Measurements from ENCODE around the gene FOXJ1.

The FOXJ1 gene

DNA sequence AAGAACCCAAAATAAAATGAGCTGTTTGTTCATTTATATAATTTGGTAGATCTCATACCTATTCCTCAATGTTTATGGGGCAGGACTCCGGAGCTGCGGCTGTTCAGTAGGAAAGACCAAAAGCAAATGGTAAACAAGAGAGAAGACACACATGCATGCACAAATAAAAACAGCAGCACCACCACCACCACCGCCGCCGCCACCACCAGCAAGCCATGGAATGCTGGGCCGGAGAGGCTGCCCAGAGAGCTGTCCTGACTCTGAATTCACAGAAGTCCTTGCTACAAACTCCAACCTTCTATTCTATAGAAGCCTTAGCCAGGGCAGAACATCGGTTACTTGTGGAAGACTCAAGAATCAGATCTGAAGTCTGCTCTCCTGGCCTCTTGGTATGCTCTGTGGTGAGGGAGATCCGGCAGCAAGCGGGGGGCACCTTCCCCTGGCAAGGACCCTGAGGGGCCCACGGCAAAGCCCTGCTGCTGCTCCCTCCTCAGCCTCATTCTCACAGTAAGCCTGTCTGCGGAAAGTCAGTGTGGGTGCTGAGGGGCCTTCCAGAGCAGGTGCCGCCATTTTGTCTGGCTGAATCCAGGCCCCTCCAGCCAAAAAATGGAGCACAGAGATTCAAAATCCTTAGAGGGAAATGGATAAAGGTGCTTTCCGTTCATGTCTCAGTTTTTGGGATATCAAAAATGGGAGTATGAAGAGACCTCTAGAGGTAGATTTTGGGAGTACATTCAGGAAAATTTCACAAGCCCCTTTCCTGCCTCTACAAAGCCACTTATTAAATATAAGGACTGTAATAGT lies 6.4 kb upstream of the FOXJ1 start:
- no peak for ATAC-seq (ENCODE audit: insufficient read depth, low read depth)
- Histone ChIP-seq H3K4me2 (ENCODE audit: insufficient read depth, low read length) (no peak overlapping the region), H4K20me1 (ENCODE audit: insufficient read depth, low read length) (no peaks in the 10 kb centered on the region), H3K4me1 (ENCODE audit: insufficient read depth, low read length) (peaks cover 34% of the 10 kb centered on the region), H3K27me3 (ENCODE audit: insufficient read depth, low read length, poor library complexity) (no peaks in the 10 kb centered on the region), H3K9ac (ENCODE audit: low read depth, low read length) (no peak overlapping the region), H3K27ac (ENCODE audit: low read length) (no peak overlapping the region), H2AFZ (ENCODE audit: low read depth, low read length) (no peak overlapping the region), H3K36me3 (ENCODE audit: insufficient read depth, low read length) (no peaks in the 10 kb centered on the region), H3K79me2 (ENCODE audit: insufficient read depth, low read length) (no peaks in the 10 kb centered on the region), H3K4me3 (ENCODE audit: low read depth in 1 of 2, low read length in 2 of 2) (no peak overlapping the region), H3K9me3 (ENCODE audit: insufficient read depth, low read length, severe bottlenecking) (no peaks in the 10 kb centered on the region)
- TF ChIP-seq, protein P1, sequence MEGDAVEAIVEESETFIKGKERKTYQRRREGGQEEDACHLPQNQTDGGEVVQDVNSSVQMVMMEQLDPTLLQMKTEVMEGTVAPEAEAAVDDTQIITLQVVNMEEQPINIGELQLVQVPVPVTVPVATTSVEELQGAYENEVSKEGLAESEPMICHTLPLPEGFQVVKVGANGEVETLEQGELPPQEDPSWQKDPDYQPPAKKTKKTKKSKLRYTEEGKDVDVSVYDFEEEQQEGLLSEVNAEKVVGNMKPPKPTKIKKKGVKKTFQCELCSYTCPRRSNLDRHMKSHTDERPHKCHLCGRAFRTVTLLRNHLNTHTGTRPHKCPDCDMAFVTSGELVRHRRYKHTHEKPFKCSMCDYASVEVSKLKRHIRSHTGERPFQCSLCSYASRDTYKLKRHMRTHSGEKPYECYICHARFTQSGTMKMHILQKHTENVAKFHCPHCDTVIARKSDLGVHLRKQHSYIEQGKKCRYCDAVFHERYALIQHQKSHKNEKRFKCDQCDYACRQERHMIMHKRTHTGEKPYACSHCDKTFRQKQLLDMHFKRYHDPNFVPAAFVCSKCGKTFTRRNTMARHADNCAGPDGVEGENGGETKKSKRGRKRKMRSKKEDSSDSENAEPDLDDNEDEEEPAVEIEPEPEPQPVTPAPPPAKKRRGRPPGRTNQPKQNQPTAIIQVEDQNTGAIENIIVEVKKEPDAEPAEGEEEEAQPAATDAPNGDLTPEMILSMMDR (IDR thresholded peaks at IDR 0.05; ENCODE audit: borderline replicate concordance, extremely low read depth, low read length, poor library complexity, severe bottlenecking): peak; percentile 55
- TF ChIP-seq EZH2 (IDR thresholded peaks at IDR 0.05; ENCODE audit: borderline replicate concordance, low read depth, low read length, severe bottlenecking): no peak
- no peak for DNase-seq

DNA sequence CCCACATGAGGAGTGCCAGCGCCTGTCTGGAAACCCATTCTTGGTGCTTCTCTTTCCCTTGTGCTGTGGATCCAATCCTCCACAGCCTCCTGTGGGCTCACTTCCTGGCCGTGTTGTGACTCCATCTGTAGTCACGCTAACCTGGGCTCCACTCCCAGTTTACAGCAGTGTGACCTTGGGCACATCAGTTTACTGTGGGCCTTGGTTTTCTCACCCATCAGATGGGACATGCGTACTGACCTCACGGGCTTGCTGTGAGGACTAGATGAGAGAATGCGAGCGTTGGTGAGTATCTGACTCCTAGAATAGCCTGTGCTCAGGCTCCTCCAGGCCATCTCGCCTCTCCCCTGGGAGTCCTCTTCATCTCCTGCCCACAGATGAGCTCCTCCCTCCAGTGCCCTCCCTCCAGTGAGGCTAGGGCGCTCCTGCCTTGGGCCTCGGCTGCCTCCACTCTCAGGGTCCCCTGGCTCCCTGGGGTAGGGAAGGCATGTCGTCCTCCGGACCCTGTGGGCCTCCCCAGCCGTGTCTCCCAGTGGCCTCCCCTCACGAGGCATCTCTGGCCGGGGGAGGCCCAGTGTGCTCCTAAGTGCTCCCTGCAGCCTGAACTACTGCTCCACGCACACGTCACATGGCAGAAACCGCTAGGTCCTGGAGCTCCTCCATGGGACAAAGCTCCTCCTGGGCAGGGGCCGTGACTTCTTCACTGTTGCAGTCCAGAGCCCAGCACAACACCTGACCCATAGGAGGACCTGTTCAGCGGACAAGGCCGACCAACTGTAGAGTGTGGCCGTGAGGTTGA lies 5.2 kb upstream of the FOXJ1 start:
- Histone ChIP-seq H3K36me3 (ENCODE audit: insufficient read depth, low read length) (no peaks in the 10 kb centered on the region), H3K79me2 (ENCODE audit: insufficient read depth, low read length) (no peaks in the 10 kb centered on the region), H3K9ac (ENCODE audit: low read depth, low read length) (no peak overlapping the region), H3K27me3 (ENCODE audit: insufficient read depth, low read length, poor library complexity) (no peaks in the 10 kb centered on the region), H3K27ac (ENCODE audit: low read length) (no peak overlapping the region), H2AFZ (ENCODE audit: low read depth, low read length) (no peak overlapping the region), H3K9me3 (ENCODE audit: insufficient read depth, low read length, severe bottlenecking) (no peaks in the 10 kb centered on the region), H4K20me1 (ENCODE audit: insufficient read depth, low read length) (no peaks in the 10 kb centered on the region), H3K4me3 (ENCODE audit: low read depth in 1 of 2, low read length in 2 of 2) (no peak overlapping the region), H3K4me1 (ENCODE audit: insufficient read depth, low read length) (peaks cover 45% of the 10 kb centered on the region), H3K4me2 (ENCODE audit: insufficient read depth, low read length) (no peak overlapping the region)
- ATAC-seq (ENCODE audit: insufficient read depth, low read depth) (no peak), DNase-seq (no peak)
- no peak for TF ChIP-seq EZH2 (IDR thresholded peaks at IDR 0.05; ENCODE audit: borderline replicate concordance, low read depth, low read length, severe bottlenecking)
- TF ChIP-seq, protein P1 (IDR thresholded peaks at IDR 0.05; ENCODE audit: borderline replicate concordance, extremely low read depth, low read length, poor library complexity, severe bottlenecking): no peak

DNA sequence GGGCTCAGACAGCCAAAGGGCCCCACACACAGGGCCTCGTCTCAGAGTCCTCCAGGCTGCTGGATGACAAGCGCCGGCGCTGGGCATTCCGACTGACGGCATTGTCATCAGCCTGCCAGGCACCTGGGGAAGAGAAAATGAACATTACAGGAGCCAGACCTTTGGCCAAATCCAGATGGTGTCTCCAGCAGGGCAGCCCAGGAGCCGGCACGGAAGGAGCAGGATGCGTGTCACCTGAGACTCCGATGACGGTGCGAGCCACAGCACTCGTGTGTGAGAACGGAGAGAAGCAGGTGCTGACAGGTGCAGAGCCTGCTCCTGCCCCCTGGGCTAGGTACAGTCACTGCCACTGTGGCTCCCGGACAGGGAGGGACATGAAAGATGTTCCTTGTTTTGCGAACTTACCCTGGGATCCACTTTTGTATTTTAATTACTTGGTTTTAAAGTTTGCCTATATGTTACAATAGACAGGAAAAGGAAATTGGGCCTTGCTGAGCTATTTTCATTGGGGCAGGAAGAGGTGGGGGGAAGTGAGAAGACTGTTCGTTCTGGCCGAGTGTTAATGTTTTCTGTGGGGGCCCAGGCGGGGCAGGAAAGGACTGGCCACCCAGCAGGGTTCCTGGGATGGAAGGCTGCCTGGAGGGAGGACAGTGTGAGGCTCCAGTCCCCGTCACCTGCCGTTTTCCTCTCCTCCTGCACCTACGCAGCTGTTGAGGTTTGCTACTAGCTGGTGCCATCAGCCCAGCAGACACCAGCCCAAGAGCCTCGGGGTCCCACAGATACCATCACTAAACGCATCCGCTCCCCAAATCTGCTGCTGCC lies 4.4 kb upstream of the FOXJ1 start:
- Histone ChIP-seq H3K36me3 (ENCODE audit: insufficient read depth, low read length) (no peaks in the 10 kb centered on the region), H3K4me2 (ENCODE audit: insufficient read depth, low read length) (no peak overlapping the region), H3K9me3 (ENCODE audit: insufficient read depth, low read length, severe bottlenecking) (no peaks in the 10 kb centered on the region), H4K20me1 (ENCODE audit: insufficient read depth, low read length) (no peaks in the 10 kb centered on the region), H3K27ac (ENCODE audit: low read length) (no peak overlapping the region), H3K27me3 (ENCODE audit: insufficient read depth, low read length, poor library complexity) (no peaks in the 10 kb centered on the region), H3K79me2 (ENCODE audit: insufficient read depth, low read length) (no peaks in the 10 kb centered on the region), H3K4me3 (ENCODE audit: low read depth in 1 of 2, low read length in 2 of 2) (no peak overlapping the region), H3K4me1 (ENCODE audit: insufficient read depth, low read length) (peaks cover 53% of the 10 kb centered on the region), H2AFZ (ENCODE audit: low read depth, low read length) (no peak overlapping the region), H3K9ac (ENCODE audit: low read depth, low read length) (no peak overlapping the region)
- DNase-seq (no peak), ATAC-seq (ENCODE audit: insufficient read depth, low read depth) (no peak)
- no peak for TF ChIP-seq EZH2 (IDR thresholded peaks at IDR 0.05; ENCODE audit: borderline replicate concordance, low read depth, low read length, severe bottlenecking)
- TF ChIP-seq, protein P1 (IDR thresholded peaks at IDR 0.05; ENCODE audit: borderline replicate concordance, extremely low read depth, low read length, poor library complexity, severe bottlenecking): no peak
